GM18498 (cell line): Measurements from ENCODE around the gene SLC24A5.

Experiments used
- ATAC-seq: cut with Tn5 transposase; IDR thresholded peaks from one replicate; pipeline ENCODE4 v1.9.1; 2021; ENCODE audit warnings: mild to moderate bottlenecking, moderate library complexity; ENCODE audit not compliant: unreplicated experiment

Gene SLC24A5

GRCh38 chr15:48185529-48185928 lies 64.7 kb downstream of the SLC24A5 start:
- no peak for ATAC-seq

GRCh38 chr15:48186271-48186670 lies 65.5 kb downstream of the SLC24A5 start:
- no peak for ATAC-seq

DNA sequence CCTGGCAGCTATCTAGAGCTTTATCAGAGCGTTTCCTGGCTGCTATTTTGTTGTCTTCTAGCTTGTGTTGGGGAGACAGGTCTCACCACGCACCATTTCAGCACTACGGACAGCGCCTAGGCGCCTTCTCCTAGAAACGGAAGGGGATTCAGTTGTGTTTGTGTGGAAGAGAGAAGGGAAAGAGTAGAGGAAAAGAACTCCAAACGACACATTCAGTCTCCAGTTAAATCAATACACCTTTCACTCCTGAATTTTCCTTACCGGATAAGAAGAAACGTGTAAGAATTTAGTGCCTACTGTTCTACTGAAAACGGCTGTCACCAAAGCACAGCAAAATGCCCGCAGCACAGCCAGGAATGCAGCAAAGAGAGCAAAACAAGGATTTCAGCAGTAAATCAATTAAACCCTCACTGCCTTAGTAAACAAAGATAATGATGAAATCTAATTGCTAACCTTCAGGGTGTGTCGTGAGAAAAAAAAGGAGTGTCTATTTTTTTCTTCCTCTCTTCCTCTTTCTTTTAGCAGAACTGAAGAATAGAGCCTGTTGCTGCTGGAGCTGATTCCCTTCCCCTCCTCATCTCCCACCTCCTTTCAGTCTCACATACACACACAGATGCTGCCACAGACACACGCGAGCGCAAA lies 70.3 kb downstream of the SLC24A5 start:
- ATAC-seq, result no peak

DNA sequence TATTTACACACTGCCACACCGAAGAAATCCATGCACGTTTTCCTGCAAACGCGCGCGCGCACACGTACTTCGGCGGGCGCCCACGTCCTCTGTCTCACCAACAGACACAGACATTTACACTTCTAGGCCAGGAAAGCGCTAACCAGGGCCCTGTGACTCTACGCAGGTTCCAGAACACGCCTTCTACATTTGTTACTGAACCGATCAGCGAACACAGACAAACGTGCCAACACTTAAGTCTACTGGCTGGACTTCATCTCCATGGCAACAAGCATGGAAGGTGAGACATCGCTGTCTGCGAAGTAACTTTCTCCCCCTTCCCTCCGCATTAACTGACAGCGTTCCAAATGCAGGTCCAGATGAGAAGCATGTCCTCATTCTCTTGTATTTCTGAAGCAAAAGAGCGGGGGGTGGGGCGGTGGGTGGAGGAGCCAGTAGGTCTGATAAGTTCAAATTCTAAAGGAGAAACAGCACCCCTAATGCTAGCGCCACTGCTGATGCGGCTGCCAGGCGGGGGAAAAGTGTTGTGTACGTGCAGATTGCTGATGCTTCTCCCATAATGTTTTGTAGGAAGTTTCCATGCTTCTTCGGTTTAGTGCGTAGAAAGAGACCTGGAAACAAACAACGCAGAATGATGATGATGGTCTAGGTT lies 70.9 kb downstream of the SLC24A5 start, which contains the start of gene CTXN2:
TSS of gene CTXN2 (plus strand) at position 92 of the 652 bp plus-strand sequence. CDS start 9,636 bp downstream, outside the sequence.
- ATAC-seq, result no peak
